DLD1 (cell line): ENCODE results near the gene AP4M1.

Source experiments
- in situ Hi-C: cut with HindIII; loops from 2 replicates; pipeline ENCODE4 v1.10.0; 2017; ENCODE audit warnings: low sequenced_read_pairs

AP4M1 gene

DNA sequence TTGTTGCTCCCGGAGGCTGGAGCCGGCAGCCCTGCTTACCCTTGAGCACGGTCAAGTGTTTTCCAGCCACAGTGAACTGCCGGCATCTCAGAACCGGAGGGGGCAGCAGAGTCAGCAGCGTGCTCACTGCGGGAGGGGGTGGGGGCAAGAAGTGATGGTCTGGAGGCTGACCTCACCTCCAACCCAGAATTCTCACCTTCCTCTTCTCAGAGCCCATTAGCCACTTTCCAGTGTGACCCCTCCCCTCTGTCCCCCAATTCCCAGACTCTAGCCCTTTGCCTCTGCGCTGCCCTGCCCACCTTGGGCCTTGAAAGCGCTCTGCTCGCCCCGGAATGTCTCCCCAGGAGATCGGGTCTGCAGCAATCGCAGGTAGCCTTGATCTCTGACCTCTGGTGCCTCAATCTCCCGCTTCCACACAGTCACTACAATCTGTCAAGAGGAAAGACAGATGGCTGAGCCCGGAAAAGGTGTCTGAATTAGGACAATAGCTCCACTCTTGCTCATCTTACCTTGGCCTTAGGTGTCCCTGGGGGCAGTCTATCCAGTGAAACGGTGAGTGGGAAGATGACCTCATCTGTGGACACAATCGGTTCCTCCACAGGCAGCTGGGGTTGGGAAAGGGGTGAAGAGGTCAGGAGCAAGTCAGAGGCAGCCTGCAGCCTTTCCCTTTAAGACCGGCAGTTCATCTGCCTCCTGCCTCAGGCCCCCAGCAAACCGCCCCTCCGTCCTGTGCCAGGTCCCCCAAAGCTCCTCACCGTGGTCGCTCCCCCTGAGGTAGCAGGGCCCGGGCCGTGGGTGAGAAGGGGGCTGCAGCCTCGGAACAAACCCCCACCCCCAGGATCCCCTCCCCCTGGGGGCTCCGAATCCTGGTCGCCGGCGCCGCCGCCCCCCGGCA, 56.1 kb downstream of the AP4M1 start:
- in situ Hi-C loops = no loop called here
